T-helper 2 cell treated with Interferon-gamma antibody and Interleukin-4, amounts not matched to agents 5 μg/mL and 100 μg/mL, for 36 hours (primary cell): ENCODE results near the gene ARHGEF2.

Source experiments
- DNase-seq: peaks from one replicate; pipeline ENCODE4 v3.0.0; 2021; ENCODE audit warnings: low spot score
- H3K27ac Mint-ChIP-seq: one replicate; pipeline ENCODE4 v1.8.0; 2021; ENCODE audit warnings: mild to moderate bottlenecking, mixed read lengths
- H3K27me3 Mint-ChIP-seq: one replicate; pipeline ENCODE4 v1.8.0; 2021; ENCODE audit warnings: low read depth, mixed read lengths
- H3K36me3 Mint-ChIP-seq: one replicate; pipeline ENCODE4 v1.8.0; 2021; ENCODE audit warnings: low read depth, mixed read lengths
- H3K4me1 Mint-ChIP-seq: one replicate; pipeline ENCODE4 v1.8.0; 2021; ENCODE audit warnings: low read depth, mixed read lengths
- H3K4me3 Mint-ChIP-seq: one replicate; pipeline ENCODE4 v1.8.0; 2022; ENCODE audit warnings: mild to moderate bottlenecking, moderate library complexity, mixed read lengths
- H3K9me3 Mint-ChIP-seq: one replicate; pipeline ENCODE4 v1.8.0; 2021; ENCODE audit warnings: mixed read lengths

The ARHGEF2 gene

GRCh38 chr1:155951753-155952504, 26.4 kb downstream of the ARHGEF2 start:
- Mint-ChIP-seq H3K36me3 (peaks cover 61% of the 10 kb centered on the region), H3K4me3 (no peak overlapping the region), H3K27ac (no peak overlapping the region), H3K4me1 (peaks cover 3% of the 10 kb centered on the region), H3K27me3 (no peaks in the 10 kb centered on the region), H3K9me3 (no peaks in the 10 kb centered on the region)
- no peak for DNase-seq

GRCh38 chr1:155950829-155951228, 27.5 kb downstream of the ARHGEF2 start:
- no peak overlapping the region for H3K27ac Mint-ChIP-seq
- no peak for DNase-seq

GRCh38 chr1:155947741-155948140, 30.6 kb downstream of the ARHGEF2 start:
- H3K27ac Mint-ChIP-seq = peak overlapping the region; percentile 8
- no peaks in the 10 kb centered on the region for H3K27me3 Mint-ChIP-seq
- no peak for DNase-seq
- no peak overlapping the region for H3K4me3 Mint-ChIP-seq
- H3K36me3 Mint-ChIP-seq = peaks cover 64% of the 10 kb centered on the region
- no peaks in the 10 kb centered on the region for H3K9me3 Mint-ChIP-seq
- H3K4me1 Mint-ChIP-seq = peaks cover 20% of the 10 kb centered on the region

More at GRCh38 chr1:155950829-155951228, 27.5 kb downstream of the ARHGEF2 start:
- no peaks in the 10 kb centered on the region for H3K9me3 Mint-ChIP-seq
- no peaks in the 10 kb centered on the region for H3K27me3 Mint-ChIP-seq
- H3K4me3 Mint-ChIP-seq = no peak overlapping the region
- H3K36me3 Mint-ChIP-seq = peaks cover 71% of the 10 kb centered on the region
- H3K4me1 Mint-ChIP-seq = peaks cover 14% of the 10 kb centered on the region

- H3K9me3 Mint-ChIP-seq = no peaks in the 10 kb centered on the region
- DNase-seq = no peak
- H3K27me3 Mint-ChIP-seq = no peaks in the 10 kb centered on the region
- peak overlapping the region; percentile 93 for H3K27ac Mint-ChIP-seq
- H3K4me1 Mint-ChIP-seq = peaks cover 21% of the 10 kb centered on the region
- H3K36me3 Mint-ChIP-seq = peaks cover 60% of the 10 kb centered on the region
- H3K4me3 Mint-ChIP-seq = peak overlapping the region; percentile 77
Observed at GRCh38 chr1:155947292-155947691, 31.1 kb downstream of the ARHGEF2 start.

GRCh38 chr1:155946633-155947219, 31.6 kb downstream of the ARHGEF2 start:
- H3K36me3 Mint-ChIP-seq = peaks cover 54% of the 10 kb centered on the region
- no peaks in the 10 kb centered on the region for H3K27me3 Mint-ChIP-seq
- H3K27ac Mint-ChIP-seq = peak overlapping the region; percentile 93
- peaks cover 26% of the 10 kb centered on the region for H3K4me1 Mint-ChIP-seq
- peak overlapping the region; percentile 77 for H3K4me3 Mint-ChIP-seq
- DNase-seq = no peak
- H3K9me3 Mint-ChIP-seq = no peaks in the 10 kb centered on the region

- H3K4me1 Mint-ChIP-seq = peaks cover 45% of the 10 kb centered on the region
- H3K4me3 Mint-ChIP-seq = no peak overlapping the region
- H3K27me3 Mint-ChIP-seq = no peaks in the 10 kb centered on the region
- peaks cover 39% of the 10 kb centered on the region for H3K36me3 Mint-ChIP-seq
- DNase-seq = no peak
- no peaks in the 10 kb centered on the region for H3K9me3 Mint-ChIP-seq
- peak overlapping the region; percentile 91 for H3K27ac Mint-ChIP-seq
Observed at GRCh38 chr1:155944444-155944799, 33.9 kb downstream of the ARHGEF2 start.

GRCh38 chr1:155942578-155943141, 35.7 kb downstream of the ARHGEF2 start:
- H3K4me3 Mint-ChIP-seq = no peak overlapping the region
- no peaks in the 10 kb centered on the region for H3K9me3 Mint-ChIP-seq
- H3K27me3 Mint-ChIP-seq = no peaks in the 10 kb centered on the region
- H3K4me1 Mint-ChIP-seq = peaks cover 52% of the 10 kb centered on the region
- no peak for DNase-seq
- peaks cover 29% of the 10 kb centered on the region for H3K36me3 Mint-ChIP-seq
- H3K27ac Mint-ChIP-seq = peak overlapping the region; percentile 73

- Mint-ChIP-seq H3K4me1 (peaks cover 50% of the 10 kb centered on the region), H3K36me3 (peaks cover 25% of the 10 kb centered on the region), H3K27me3 (no peaks in the 10 kb centered on the region), H3K4me3 (no peak overlapping the region), H3K9me3 (no peaks in the 10 kb centered on the region), H3K27ac (peak overlapping the region; percentile 95)
- DNase-seq = no peak
Observed at GRCh38 chr1:155941845-155942531, 36.4 kb downstream of the ARHGEF2 start.

GRCh38 chr1:155940993-155941844, 37.1 kb downstream of the ARHGEF2 start, which contains the start of gene RXFP4:
Gene RXFP4, plus strand, starts transcription at chr1:155941638. Its CDS starts 72 bp downstream, at chr1:155941710.
- DNase-seq = no peak
- H3K27ac Mint-ChIP-seq = peak within 1 kb of the TSS; percentile 95
- no peaks in the 10 kb centered on the region for H3K9me3 Mint-ChIP-seq
- peak within 1 kb of the TSS; percentile 60 for H3K4me3 Mint-ChIP-seq
- peaks cover 17% of the 10 kb centered on the region for H3K36me3 Mint-ChIP-seq
- H3K4me1 Mint-ChIP-seq = peaks cover 42% of the 10 kb centered on the region
- no peaks in the 10 kb centered on the region for H3K27me3 Mint-ChIP-seq

GRCh38 chr1:155940482-155940992, 37.8 kb downstream of the ARHGEF2 start:
- Mint-ChIP-seq H3K4me1 (peaks cover 38% of the 10 kb centered on the region), H3K4me3 (peak overlapping the region; percentile 60), H3K27me3 (no peaks in the 10 kb centered on the region), H3K9me3 (no peaks in the 10 kb centered on the region), H3K36me3 (peaks cover 14% of the 10 kb centered on the region), H3K27ac (peak overlapping the region; percentile 95)
- DNase-seq = no peak

GRCh38 chr1:155938220-155938627, 40.1 kb downstream of the ARHGEF2 start:
- Mint-ChIP-seq H3K36me3 (peaks cover under 1% of the 10 kb centered on the region), H3K27ac (peak overlapping the region; percentile 26), H3K4me1 (peaks cover 32% of the 10 kb centered on the region), H3K27me3 (no peaks in the 10 kb centered on the region), H3K4me3 (no peak overlapping the region), H3K9me3 (no peaks in the 10 kb centered on the region)
- DNase-seq = no peak

GRCh38 chr1:155934936-155935590, 43.3 kb downstream of the ARHGEF2 start:
- Mint-ChIP-seq H3K4me1 (peaks cover 35% of the 10 kb centered on the region), H3K4me3 (no peak overlapping the region), H3K27me3 (no peaks in the 10 kb centered on the region), H3K9me3 (no peaks in the 10 kb centered on the region), H3K36me3 (peaks cover 20% of the 10 kb centered on the region), H3K27ac (no peak overlapping the region)
- no peak for DNase-seq
